GM12878 (cell line): ENCODE results near the gene KDM2A. TPM values are rescaled to one million over a fixed set of nuclear protein-coding genes. Genes with fewer than 3 reads are reported as not detected.
"Not testable (repeated sequence)": the region's sequence is repeated elsewhere in the genome, so short reads cannot be mapped to it uniquely, and the experiment has no call there.

Experiments used
- ATAC-seq: fragments of 200-7000 bp; cut with Tn5 transposase; 3 replicates; pipeline ENCODE4 v1.9.1; 2020; ENCODE audit warnings: mild to moderate bottlenecking, moderate library complexity
- BruUV-seq: library from RNA; stranded (reverse); fragments of 400-500 nt; replicated peaks from 2 replicates; lab custom pipeline; 2021; lab: Mats Ljungman, UMichigan
- CTCF ChIA-PET: fragments of 300-600 bp; sonication (Branson Sonifier 250); formaldehyde crosslinking; extraction: SDS; loops from one replicate; lab custom pipeline; 2021; ENCODE audit warnings: inconsistent platforms; lab: Yijun Ruan, JAX
- POLR2A ChIA-PET: fragments of 350-600 bp; formaldehyde crosslinking; extraction: SDS; loops from one replicate; lab custom pipeline; 2021; ENCODE audit warnings: inconsistent platforms; lab: Charles Lee
- RAD21 ChIA-PET: fragments of 300-600 bp; sonication (Branson Sonifier 250); formaldehyde crosslinking; loops from one replicate; lab custom pipeline; 2023; ENCODE audit warnings: antibody characterized with exemption; ENCODE audit not compliant: unreplicated experiment; lab: Charles Lee
- SMC1A ChIA-PET: fragments of 300-600 bp; sonication (Branson Sonifier 250); formaldehyde crosslinking; loops from one replicate; lab custom pipeline; 2023; ENCODE audit not compliant: unreplicated experiment, uncharacterized antibody; lab: Charles Lee
- DNase-seq: peaks from one replicate; pipeline ENCODE4 v3.0.0-alpha.2; 2011; ENCODE audit warnings: low read depth, low spot score
- FAIRE-seq: peaks from 3 replicates; lab custom pipeline; 2011; peaks lifted over from hg19 to GRCh38; lab: Jason Lieb, UNC
- H2AFZ ChIP-seq: 2 replicates; pipeline ENCODE4 v1.6.0; 2011; ENCODE audit warnings: low read depth, low read length, control low read depth; ENCODE audit not compliant: control insufficient read depth
- H3K27ac ChIP-seq: 2 replicates; pipeline ENCODE4 v1.5.1; 2011; ENCODE audit warnings: control low read depth; ENCODE audit not compliant: control insufficient read depth, insufficient read depth
- H3K27me3 ChIP-seq, 2 experiments: replicated peaks in 1 of 2; 2 replicates each; pipeline versions ENCODE4 v1.6.0 to v1.6.1; 2011; ENCODE audit warnings: low read length in 1 of 2; ENCODE audit not compliant: control insufficient read depth in 2 of 2, insufficient read depth in 2 of 2
- H3K36me3 ChIP-seq, 2 experiments: 2 replicates each; pipeline ENCODE4 v1.5.1; 2011; ENCODE audit warnings: low read length in 1 of 2; ENCODE audit not compliant: control insufficient read depth in 2 of 2, insufficient read depth in 2 of 2
- H3K4me1 ChIP-seq: 2 replicates; pipeline ENCODE4 v1.6.1; 2011; ENCODE audit warnings: mild to moderate bottlenecking, low read length, moderate library complexity, mixed read lengths; ENCODE audit not compliant: control insufficient read depth, insufficient read depth
- H3K4me2 ChIP-seq: 2 replicates; pipeline ENCODE4 v1.6.0; 2011; ENCODE audit warnings: control low read depth; ENCODE audit not compliant: control insufficient read depth, insufficient read depth
- H3K4me3 ChIP-seq: fragments of 200-600 bp; sonication (generic); 2 replicates; pipeline ENCODE4 v1.5.1; 2016
- H3K79me2 ChIP-seq: 2 replicates; pipeline ENCODE4 v1.6.0; 2011; ENCODE audit warnings: low read length; ENCODE audit not compliant: control insufficient read depth, insufficient read depth
- H3K9ac ChIP-seq: 2 replicates; pipeline ENCODE4 v1.8.0; 2011; ENCODE audit warnings: low read length, control low read depth, mixed read lengths; ENCODE audit not compliant: control insufficient read depth, insufficient read depth
- H3K9me3 ChIP-seq: replicated peaks from 3 replicates; pipeline ENCODE4 v1.5.1; 2011; ENCODE audit warnings: mild to moderate bottlenecking, low read length; ENCODE audit not compliant: control insufficient read depth, insufficient read depth
- H4K20me1 ChIP-seq: 2 replicates; pipeline ENCODE4 v1.6.0; 2011; ENCODE audit not compliant: control insufficient read depth, insufficient read depth
- E2F8 ChIP-seq: fragments of 450-650 bp; IDR thresholded peaks from 2 replicates; pipeline ENCODE4 v1.6.1; 2018; ENCODE audit warnings: mild to moderate bottlenecking, low read depth, moderate library complexity; ENCODE audit not compliant: partially characterized antibody
- WGBS: methylation state at CpG from one replicate; pipeline ENCODE4 v1.1.6; 2016; ENCODE audit warnings: low lambda C conversion rate; ENCODE audit not compliant: insufficient replicate concordance, insufficient coverage; ENCODE audit errors: missing lambda C conversion rate; 5-methylcytosine and 5-hydroxymethylcytosine counted together
- in situ Hi-C: fragments of 300-500 bp; cut with MboI; formaldehyde crosslinking; loops from 9 replicates; pipeline ENCODE4 v1.14.3; 2018; ENCODE audit warnings: mixed read lengths
- intact Hi-C: fragments of 100-400 bp; cut with micrococcal nuclease; formaldehyde crosslinking; loops from one replicate; pipeline ENCODE4 v1.14.2; 2022; ENCODE audit not compliant: unreplicated experiment
- polyA plus RNA-seq, 11 experiments: library from polyadenylated mRNA; depleted of rRNA in 4 of 11; unstranded in 6 of 11; stranded (reverse) in 5 of 11; fragments of >200 nt; fragmentation: Nextera tagmentation in 4 of 11; fragmentation: Illumina TruSeq in 1 of 11; extraction: Ambion mirVana in 4 of 11; extraction: Trizol in 1 of 11; gene quantifications; 1 replicate in 1 of 11; 2 replicates in 10 of 11; pipeline versions ENCODE4 v1.2.1 to v1.2.3, GENCODE V29; 2011 to 2016; ENCODE audit warnings: inconsistent platforms in 2 of 11, missing spikeins in 2 of 11, low read depth in 1 of 11
- total RNA-seq, 4 experiments: library from RNA; depleted of rRNA in 3 of 4; stranded (reverse); fragments of >200 nt in 3 of 4; fragmentation: Illumina TruSeq in 1 of 4; extraction: Trizol in 1 of 4; gene quantifications; 2 replicates each; pipeline versions ENCODE4 v1.2.1 to v1.2.3, GENCODE V29; 2013 to 2021
- TF ChIP-seq, protein P1 (sequence below): fragments of 450-650 bp; IDR thresholded peaks from 2 replicates; pipeline ENCODE4 v1.6.1; 2017; ENCODE audit warnings: borderline replicate concordance

Gene KDM2A
- total and polyA plus RNA-seq, 10 of the 15 experiments (the other 5 are each of a cell fraction or from before 2014, with no cell fraction given) = 10.5 to 69.3 (median 41.6) TPM

GRCh38 chr11:67167719-67168118, 48.7 kb downstream of the KDM2A start:
- Histone ChIP-seq H3K4me1 (peaks cover 17% of the 10 kb centered on the region), H3K4me3 (no peak overlapping the region), H3K27me3 (no peaks in the 10 kb centered on the region), H3K4me2 (no peak overlapping the region), H3K79me2 (peaks cover 79% of the 10 kb centered on the region), H3K27ac (no peak overlapping the region), H4K20me1 (no peaks in the 10 kb centered on the region; the same call in 1 of the 2 replicates), H3K9me3 (no peaks in the 10 kb centered on the region), H3K36me3 (peaks cover 1 to 15% of the 10 kb centered on the region in 2 experiments; a peak in 3 of 4 replicates), H3K9ac (no peak overlapping the region), H2AFZ (no peak overlapping the region)
- in situ Hi-C loops = loop anchor here (5.0 kb wide), 1 partner anchor 85 kb away; no protein-coding TSS in a partner anchor
- ChIA-PET CTCF (interaction anchor here (0.7 to 8.7 kb wide), 23 partner anchors 10 to 150 kb away, joined by 3 to 114 read pairs (median 4); no protein-coding TSS in a partner anchor), SMC1A (interaction anchor here (0.6 to 1.6 kb wide), 9 partner anchors 15 to 94 kb away, joined by 3 to 9 read pairs (median 4); no protein-coding TSS in a partner anchor), POLR2A (interaction anchor here (0.5 kb wide), 2 partner anchors 81 to 107 kb away, joined by 3 to 4 read pairs; no protein-coding TSS in a partner anchor), RAD21 (interaction anchor here (0.6 to 2.0 kb wide), 6 partner anchors 9 to 86 kb away, joined by 3 to 14 read pairs (median 3); partner anchors contain the start of gene KDM2A)
- FAIRE-seq = no peak
- WGBS = 96% methylated on average over 1 of the region's 1 CpG
- intact Hi-C loops = loop anchor here (1.0 to 5.0 kb wide), 2 partner anchors 70 to 86 kb away; no protein-coding TSS in a partner anchor
- no TSS peak for BruUV-seq
- DNase-seq = no peak
- no peak for TF ChIP-seq E2F8
- TF ChIP-seq, protein P1, sequence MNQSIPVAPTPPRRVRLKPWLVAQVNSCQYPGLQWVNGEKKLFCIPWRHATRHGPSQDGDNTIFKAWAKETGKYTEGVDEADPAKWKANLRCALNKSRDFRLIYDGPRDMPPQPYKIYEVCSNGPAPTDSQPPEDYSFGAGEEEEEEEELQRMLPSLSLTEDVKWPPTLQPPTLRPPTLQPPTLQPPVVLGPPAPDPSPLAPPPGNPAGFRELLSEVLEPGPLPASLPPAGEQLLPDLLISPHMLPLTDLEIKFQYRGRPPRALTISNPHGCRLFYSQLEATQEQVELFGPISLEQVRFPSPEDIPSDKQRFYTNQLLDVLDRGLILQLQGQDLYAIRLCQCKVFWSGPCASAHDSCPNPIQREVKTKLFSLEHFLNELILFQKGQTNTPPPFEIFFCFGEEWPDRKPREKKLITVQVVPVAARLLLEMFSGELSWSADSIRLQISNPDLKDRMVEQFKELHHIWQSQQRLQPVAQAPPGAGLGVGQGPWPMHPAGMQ = no peak
- TF ChIP-seq, all 136 proteins: peak for 0
- ATAC-seq = no peak

DNA sequence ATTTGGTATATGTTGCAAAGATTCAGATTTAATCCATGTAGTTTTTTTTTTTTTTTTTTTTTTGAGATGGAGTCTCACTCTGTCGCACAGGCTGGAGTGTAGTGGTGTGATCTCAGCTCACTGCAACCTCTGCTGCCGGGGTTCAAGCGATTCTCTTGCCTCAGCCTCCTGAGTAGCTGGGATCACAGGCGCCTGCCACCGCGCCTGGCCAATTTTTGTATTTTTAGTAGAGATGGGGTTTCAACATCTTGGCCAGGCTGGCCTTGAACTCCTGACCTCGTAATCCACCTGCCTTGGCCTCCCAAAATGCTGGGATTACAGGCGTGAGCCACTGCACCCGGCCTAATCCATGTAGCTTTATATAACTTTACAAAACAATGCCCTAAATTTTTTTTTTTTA, 49.8 kb downstream of the KDM2A start:
- not testable (repeated sequence) for H3K27ac ChIP-seq, DNase-seq, H3K4me2 ChIP-seq, H4K20me1 ChIP-seq, H2AFZ ChIP-seq, FAIRE-seq, H3K4me3 ChIP-seq, H3K9me3 ChIP-seq, ATAC-seq, H3K9ac ChIP-seq, H3K27me3 ChIP-seq, BruUV-seq
- SMC1A ChIA-PET = interaction anchor here (0.9 to 1.5 kb wide), 3 partner anchors 16 to 70 kb away, joined by 3 to 5 read pairs (median 3); no protein-coding TSS in a partner anchor
- CTCF ChIA-PET = interaction anchor here (0.8 to 8.7 kb wide), 2 partner anchors 68 to 87 kb away, joined by 3 to 114 read pairs; no protein-coding TSS in a partner anchor
- Histone ChIP-seq H3K4me1 (peaks cover 17% of the 10 kb centered on the region), H3K36me3 (peaks cover 0 to 14% of the 10 kb centered on the region in 2 experiments; a peak in 2 of 4 replicates), H3K79me2 (peaks cover 78% of the 10 kb centered on the region)
- RAD21 ChIA-PET = interaction anchor here (0.6 to 1.0 kb wide), 3 partner anchors 26 to 93 kb away, joined by 3 to 8 read pairs (median 5); no protein-coding TSS in a partner anchor
- intact Hi-C loops = loop anchor here (1.0 to 5.0 kb wide), 2 partner anchors 72 to 88 kb away; no protein-coding TSS in a partner anchor
- in situ Hi-C loops = loop anchor here (5.0 kb wide), 1 partner anchor 87 kb away; no protein-coding TSS in a partner anchor
- WGBS = 97% methylated on average over 9 of the region's 9 CpGs
- POLR2A ChIA-PET = interaction anchor here (0.6 kb wide), 1 partner anchor 80 kb away, joined by 5 read pairs; no protein-coding TSS in a partner anchor
